Activated CD8-positive, alpha-beta memory T cell treated with anti-CD3 and anti-CD28 coated beads, Interleukin-2, amount 50 U/mL, for 1 hour (primary cell): ENCODE data around the gene BEND7.
"Not testable (repeated sequence)": the region's sequence is repeated elsewhere in the genome, so short reads cannot be mapped to it uniquely, and the experiment has no call there.

Experiments
- DNase-seq: peaks from one replicate; pipeline ENCODE4 v3.0.0-alpha.2; 2020; ENCODE audit errors: extremely low read depth

The BEND7 gene, protein sequence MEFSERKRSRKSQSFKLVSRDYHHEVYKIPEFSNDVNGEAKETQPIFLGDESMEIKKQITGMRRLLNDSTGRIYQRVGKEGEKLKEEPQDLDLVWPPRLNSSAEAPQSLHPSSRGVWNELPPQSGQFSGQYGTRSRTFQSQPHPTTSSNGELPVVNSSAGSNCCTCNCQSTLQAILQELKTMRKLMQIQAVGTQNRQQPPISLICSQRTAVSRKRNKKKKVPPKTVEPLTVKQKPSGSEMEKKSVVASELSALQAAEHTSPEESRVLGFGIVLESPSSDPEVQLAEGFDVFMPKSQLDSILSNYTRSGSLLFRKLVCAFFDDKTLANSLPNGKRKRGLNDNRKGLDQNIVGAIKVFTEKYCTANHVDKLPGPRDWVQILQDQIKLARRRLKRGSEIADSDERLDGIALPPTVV

GRCh38 chr10:13528875-13529713 is at the start of gene BEND7:
TSS of gene BEND7 (minus strand) at chr10:13529014. CDS start at chr10:13528533, 481 bp downstream.
- DNase-seq, result no peak

- DNase-seq, result no peak
Observed at GRCh38 chr10:13573960-13574359, 45.1 kb upstream of the BEND7 start.

- no peak for DNase-seq
Observed at GRCh38 chr10:13571541-13571940, 42.7 kb upstream of the BEND7 start.

- no peak for DNase-seq
Observed at GRCh38 chr10:13567030-13567429, 38.2 kb upstream of the BEND7 start.

DNA sequence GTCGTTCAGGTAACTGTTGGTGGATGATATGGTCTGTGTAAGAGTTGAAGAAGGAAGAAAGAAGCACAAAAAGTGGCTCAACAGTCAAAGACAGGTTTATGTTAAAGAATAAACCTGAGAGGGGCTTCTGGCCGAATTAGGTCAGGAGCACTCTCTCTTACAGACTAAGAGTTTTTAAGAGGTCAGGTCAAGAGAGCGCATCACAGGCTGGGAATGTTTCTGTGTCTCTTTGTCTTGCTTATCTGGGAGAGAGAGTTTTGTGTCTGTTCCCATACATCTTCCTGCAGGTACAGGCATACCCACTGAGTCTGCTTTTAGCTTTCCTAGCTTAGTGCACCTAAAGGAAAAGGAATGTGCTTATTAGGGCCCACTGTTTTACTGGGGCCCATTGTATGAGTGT is 35.8 kb upstream of the BEND7 start:
- no peak for DNase-seq

GRCh38 chr10:13563481-13564445 is 34.9 kb upstream of the BEND7 start:
- no peak for DNase-seq

- DNase-seq, result no peak
Observed at GRCh38 chr10:13560597-13560996, 31.8 kb upstream of the BEND7 start.

- no peak for DNase-seq
Observed at GRCh38 chr10:13559124-13559700, 30.4 kb upstream of the BEND7 start.

DNA sequence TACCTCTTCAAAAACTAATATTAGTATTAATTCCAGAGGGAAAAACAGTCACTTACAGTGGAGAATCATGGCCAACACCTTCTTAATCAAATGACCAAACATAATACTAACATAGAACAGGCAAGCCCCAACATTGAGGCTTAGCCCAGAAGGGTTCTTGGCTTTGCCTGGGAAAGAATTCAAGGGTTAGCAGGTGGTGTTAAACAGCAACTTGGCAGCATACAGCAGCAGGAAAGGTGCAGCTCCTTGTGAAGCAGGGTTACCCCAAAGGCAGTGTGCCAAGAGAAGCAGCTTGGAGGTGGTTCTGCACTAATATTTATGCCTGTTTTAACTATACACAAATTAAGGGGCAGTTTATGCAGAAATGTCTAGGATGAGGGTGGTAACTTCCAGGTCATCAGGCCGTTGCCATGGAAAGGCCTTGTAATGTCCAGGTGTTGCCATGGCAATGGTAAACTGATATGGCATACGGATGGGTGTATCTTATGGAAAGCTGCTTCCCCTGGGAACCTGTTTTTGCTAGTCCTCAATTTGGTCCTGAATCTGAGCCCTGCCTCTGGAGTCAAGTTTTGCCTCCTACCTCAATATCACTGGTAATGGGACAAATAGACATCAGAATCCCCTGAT is 27.2 kb upstream of the BEND7 start:
- DNase-seq, result no peak

DNA sequence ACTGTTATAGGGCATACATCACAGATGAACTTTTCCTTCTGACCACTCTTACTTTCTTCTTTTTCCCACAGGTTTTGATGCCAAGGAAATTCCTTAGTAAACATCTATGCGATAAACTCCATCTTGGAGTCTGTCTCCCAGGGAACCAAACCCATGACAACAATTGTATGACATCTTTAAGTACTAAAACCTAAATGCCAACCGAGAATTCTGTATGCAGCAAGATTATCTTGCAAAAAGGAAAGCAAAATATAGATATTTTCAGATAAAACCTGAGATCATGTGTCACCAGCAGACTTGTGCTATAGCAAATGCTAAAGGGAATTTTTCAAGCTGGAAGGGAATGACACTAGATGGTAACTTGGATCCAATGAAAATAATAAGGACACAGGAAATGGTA is 22.0 kb upstream of the BEND7 start:
- no peak for DNase-seq

DNA sequence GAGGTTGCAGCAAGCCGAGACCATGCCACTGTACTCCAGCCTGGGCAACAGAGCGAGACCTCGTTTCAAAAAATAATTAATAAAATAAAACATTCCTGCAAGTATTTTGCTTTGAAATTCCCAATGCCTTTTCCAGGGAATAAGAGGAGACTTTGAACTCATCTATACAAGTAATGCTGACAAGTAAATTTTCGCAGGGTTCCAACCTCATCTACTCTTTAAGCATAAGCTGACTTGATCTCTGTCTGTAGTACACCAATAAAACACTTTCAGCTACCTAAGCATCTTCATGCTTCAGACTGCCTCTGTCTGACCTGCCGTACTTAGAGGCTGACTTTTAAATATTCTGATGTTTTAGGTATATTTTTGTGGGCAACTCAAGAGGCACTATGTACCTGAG is 13.7 kb upstream of the BEND7 start:
- DNase-seq, result no peak

DNA sequence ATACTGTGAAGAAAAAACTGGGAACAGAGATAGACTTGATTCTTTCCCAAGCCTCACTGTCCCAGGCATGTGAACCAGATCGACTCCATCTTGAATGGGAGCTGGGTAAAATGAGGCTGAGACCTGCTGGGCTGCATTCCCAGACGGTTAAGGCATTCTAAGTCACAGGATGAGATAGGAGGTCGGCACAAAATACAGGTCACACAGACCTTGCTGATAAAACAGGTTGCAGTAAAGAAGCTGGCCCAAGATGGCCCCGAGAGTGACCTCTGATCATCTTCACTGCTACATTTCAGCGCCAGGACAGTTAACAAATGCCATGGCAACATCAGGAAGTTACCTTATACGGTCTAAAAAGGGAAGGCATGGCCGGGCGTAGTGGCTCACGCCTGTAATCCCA is 9.2 kb upstream of the BEND7 start:
- DNase-seq, result not testable (repeated sequence)

- DNase-seq, result no peak
Observed at GRCh38 chr10:13536674-13537366, 8.0 kb upstream of the BEND7 start.

DNA sequence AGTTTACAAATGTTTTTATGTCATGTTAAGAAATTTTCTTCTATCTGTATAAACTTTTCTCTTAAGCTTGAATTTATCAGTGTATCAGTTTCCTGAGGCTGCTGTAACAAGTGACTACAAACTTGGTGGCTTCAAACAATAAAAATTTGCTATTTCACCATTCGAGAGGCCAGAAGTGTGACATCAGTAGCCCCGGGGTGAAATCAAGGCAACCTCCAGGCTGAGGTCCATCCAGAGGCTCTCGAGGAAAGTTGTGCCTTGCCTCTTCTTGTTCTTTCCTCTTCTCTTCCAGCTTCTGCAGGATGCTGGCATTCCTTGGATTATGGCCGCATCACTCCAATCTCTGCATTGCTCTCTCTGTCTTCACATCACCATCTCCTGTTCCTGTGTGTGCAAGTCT is 6.5 kb upstream of the BEND7 start:
- no peak for DNase-seq

DNA sequence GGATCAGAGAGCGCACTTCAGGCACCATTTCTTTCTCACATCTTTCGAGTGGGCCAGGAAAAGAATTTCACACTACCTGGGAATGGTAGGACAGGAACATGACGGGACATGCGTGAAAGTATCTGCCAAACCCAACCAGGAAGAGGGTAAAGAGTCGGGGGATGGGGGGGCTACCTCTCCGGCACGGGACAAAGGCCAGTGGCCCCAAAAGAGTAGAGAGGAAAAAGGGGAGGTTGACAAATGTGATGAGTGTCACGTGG is 830 bp upstream of the BEND7 start:
- no peak for DNase-seq

DNA sequence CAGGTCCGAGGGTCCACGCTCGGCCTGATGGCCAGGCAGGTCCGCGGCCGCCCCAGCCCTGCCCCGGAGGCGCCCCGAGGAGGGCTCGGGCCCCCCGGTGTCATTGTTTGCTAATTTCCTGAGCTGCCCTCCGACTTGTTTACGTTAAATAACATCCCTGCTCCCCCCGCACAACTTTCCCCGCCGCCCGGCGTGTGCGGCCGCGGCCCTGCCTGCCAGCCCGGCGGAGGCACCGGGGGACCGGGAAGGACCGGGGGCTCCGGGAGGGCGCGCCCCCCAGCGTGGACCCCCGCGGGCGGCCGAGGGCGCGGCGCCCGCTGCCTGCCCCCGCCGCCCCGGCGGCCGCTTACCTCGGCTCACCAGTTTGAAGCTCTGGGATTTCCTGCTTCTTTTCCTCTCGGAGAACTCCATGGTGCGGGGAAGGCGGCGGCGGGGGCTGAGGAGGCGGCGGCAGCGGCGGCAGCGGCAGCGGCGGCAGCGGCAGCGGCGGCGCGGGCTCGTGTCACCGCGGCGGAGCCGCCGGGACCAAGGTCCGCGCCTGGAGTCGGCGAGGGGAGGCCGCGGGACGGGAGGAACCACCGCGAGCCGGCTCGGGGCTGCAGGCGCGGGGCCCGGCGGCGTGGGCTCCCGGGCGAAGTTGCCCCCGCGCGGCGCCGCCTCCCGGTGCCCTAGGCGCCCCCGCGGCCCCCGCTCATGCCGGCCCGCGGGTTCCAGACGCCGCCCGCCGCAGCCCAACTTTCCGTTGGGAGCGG is 515 bp downstream of the BEND7 start:
- no peak for DNase-seq

DNA sequence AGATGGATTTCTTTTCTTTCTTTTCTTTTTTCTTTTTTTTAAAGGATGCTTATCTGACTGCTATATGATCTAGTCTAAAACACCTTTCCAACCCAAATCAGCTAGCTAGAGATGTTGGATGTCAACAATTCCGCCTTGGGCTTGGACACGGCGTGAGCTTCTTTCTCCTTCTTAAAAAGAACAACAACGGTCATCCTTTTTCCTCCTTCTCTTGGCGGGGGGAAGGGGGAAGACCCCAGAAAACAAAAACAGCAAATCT is 1.0 kb downstream of the BEND7 start:
- DNase-seq, result no peak

GRCh38 chr10:13526948-13527863 is 1.6 kb downstream of the BEND7 start:
- no peak for DNase-seq

DNA sequence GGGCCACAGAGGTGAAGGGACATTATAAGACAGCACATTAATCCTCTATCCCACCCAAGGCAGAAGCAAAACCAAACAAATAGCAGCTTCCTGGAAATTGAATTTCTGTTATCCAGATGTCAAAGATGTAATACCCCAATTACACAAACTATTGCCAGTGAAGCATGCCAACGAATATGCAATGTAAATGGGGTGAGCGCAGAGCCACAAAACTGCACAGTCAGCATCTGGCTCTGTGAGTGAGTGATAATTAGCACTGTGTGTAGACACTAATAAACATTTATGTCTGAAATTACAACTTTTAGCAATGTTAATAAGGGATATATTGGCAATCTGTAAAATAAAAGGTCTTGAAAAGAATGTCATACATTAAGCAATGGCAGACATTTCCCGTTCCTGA is 3.2 kb downstream of the BEND7 start:
- no peak for DNase-seq
